ENCODE data around the gene MFSD6.

MFSD6 gene

DNA sequence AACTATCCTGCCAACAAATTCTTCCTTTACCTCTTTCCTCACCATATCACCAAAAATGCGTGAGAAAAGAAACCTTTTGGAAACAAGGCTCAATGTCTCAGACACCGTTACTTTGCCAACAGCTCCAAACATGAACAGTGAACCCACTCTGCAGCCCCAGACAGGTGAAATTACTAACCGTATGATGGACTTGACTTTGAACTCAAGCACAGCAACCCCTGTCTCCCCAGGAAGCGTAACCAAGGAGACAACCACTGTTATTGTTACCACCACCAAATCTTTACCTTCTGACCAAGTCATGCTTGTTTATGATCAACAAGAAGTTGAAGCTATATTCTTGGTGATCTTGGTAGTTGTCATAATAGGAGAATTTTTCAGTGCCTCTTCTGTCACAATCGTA lies 28.4 kb downstream of the MFSD6 start:
- no peak for DNase-seq (ENCODE audit: low read depth, low spot score)

DNA sequence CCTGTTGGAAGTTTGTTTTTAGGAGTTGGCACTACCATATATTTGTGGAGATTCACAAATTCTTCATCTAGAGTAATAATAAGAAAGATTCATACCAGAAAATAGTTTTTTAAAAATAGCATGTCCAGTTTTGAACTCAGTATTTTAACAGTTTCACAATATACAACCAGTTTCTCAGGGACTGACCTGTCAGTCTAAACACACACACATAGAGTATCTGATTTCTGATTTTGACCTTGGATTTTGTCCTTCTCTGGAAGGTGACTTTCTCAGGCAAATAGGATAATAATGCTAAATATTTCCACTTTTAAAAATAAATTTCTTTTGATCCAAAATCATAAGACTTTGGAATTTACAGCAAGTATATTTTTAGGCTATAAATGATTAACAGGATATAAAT lies 32.0 kb downstream of the MFSD6 start:
- DNase-seq (ENCODE audit: low read depth, low spot score): no peak

- DNase-seq (ENCODE audit: low read depth, low spot score): no peak
Measured at GRCh38 chr2:190441564-190441963, 33.4 kb downstream of the MFSD6 start.

DNA sequence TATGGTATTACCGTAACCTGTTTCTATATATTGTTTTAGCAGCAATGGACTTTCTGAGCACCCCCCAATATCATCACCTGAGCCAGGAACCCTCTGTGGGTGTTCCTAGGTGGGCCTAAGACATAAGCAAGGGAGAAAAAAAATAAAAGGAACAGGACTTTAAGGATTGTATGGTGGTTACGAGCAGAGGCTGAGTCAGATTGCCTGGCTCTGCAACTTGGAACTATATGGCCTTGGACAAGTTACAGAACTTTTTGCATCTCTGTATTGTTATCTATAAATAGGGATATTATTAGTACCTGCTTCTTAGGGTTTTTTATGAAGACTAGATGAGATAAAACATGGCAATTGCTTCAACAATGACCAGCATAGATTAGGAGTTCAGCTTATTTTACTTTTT lies 34.9 kb downstream of the MFSD6 start:
- DNase-seq (ENCODE audit: low read depth, low spot score): no peak

GRCh38 chr2:190443778-190444481 lies 35.8 kb downstream of the MFSD6 start:
- no peak for DNase-seq (ENCODE audit: low read depth, low spot score)

DNA sequence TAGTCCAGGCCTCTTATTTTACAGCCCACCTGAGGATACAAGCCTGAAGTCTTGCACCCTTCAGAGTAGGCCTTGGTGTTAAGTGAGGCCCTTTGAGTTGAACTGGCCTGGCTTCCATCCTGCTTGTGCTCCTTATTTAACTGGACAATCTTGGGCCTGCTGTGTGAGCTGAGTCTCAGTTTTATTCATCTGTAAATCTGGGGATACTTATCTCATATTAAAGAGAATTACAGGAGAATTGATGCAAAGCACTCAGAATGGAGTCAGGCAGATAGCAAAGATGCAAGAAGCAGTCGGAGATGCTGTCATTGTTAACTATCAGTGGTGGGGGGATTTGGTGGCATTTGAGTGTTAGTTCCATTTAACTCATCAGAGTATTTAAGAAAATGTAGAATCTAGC lies 36.8 kb downstream of the MFSD6 start:
- DNase-seq (ENCODE audit: low read depth, low spot score): no peak

DNA sequence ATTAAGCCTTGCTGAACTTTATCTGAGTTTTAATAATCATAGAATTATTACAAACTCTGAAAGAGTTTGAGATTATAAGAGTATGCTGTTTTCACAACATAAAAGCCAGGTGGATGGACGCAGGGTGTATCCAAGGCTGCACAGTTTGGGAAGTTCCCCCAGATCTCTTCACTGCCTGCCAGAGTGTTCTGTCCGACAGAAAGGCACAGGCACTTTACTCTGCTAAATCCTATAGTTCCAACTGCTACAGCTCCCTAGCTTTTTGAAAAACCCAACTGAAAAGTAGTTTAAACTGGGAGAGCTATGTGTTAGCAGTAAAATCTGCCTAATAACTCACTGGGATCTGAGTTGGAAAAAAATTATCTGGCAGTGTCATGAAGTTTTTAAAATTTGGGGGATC lies 38.0 kb downstream of the MFSD6 start:
- no peak for DNase-seq (ENCODE audit: low read depth, low spot score)

- DNase-seq (ENCODE audit: low read depth, low spot score): no peak
Measured at GRCh38 chr2:190446750-190447516, 38.8 kb downstream of the MFSD6 start.

GRCh38 chr2:190447766-190448165 lies 39.6 kb downstream of the MFSD6 start:
- DNase-seq (ENCODE audit: low read depth, low spot score): no peak

DNA sequence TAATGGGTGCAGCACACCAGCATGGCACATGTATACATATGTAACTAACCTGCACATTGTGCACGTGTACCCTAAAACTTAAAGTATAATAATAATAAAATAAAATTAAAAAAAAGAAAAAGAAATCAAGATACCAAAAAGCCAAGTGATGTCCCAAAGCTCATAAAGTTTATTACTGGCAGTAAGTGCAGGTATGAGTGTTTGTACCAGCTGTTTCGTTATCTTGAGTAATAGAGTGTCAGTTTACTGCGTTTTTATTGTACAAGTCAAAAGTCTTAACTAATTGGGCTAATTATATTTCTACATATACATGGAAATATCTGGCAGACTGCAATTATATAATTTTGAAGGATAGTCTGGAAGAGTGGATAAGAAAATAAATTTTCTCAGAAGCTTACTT lies 41.8 kb downstream of the MFSD6 start:
- DNase-seq (ENCODE audit: low read depth, low spot score): no peak

- no peak for DNase-seq (ENCODE audit: low read depth, low spot score)
Measured at GRCh38 chr2:190450363-190450762, 42.2 kb downstream of the MFSD6 start.

DNA sequence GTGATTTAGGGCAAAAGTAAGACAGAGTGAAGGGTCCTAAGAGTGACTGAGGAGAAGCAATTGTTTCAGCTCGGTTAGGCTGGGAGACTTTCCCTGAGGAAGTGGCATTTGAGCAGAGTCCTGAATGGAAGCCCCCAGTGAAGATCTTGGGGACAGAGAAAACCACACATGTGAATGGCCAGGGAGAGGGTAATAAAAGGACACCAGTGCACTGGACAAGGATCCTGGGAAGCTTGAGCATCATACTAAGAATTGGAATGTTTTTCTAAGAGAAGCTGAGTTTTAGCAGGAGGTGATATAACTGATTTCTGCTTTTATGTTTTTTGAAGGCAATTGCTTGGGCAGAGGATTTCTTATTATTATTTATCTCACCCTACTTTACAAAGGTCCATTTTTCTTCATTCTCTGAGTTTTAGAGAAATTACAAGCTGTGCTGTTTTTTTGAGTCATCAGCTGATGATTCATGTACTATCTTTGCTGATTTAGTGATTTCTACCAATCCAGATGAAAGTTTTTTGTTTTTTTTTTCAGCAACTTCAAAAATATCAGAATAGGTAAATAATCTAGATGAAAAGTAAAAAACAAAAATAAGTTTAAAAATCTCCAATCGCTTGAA lies 43.5 kb downstream of the MFSD6 start:
- no peak for DNase-seq (ENCODE audit: low read depth, low spot score)

- DNase-seq (ENCODE audit: low read depth, low spot score): no peak
Measured at GRCh38 chr2:190452433-190452832, 44.3 kb downstream of the MFSD6 start.

GRCh38 chr2:190454795-190455194 lies 46.6 kb downstream of the MFSD6 start:
- no peak for DNase-seq (ENCODE audit: low read depth, low spot score)

DNA sequence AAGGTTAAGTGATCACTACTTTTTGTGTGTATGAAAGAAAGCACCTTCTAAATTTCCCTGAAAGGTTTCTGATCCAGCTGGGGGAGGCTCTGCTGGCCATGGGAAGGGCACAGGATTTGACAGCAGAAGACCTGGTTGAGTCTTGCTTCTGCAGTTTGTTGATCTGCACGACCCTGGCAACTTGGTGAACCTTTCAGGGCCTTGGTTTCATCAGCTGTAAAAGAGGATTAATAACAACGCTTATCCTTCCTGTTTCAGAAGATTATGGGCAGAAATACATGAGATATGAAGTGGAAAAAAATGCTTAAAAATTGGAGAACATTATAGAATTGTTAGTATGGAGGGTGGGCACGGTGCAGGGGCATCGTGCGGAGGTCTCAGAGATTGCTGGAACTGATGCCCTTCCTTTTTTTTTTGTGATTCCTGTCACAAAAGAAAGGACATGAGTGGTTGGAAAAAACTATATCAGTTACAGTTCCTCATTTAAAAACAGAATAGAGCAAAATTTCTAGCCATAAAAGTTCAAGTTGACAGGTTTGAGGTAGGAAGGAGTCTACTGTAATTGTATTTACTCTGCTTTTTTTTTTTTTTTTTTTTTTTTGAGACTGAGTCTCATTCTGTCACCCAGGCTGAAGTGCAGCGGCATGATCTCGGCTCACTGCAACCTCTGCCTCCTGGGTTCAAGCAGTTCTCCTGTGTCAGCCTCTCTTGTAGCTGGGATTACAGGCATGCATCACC lies 47.4 kb downstream of the MFSD6 start:
- DNase-seq (ENCODE audit: low read depth, low spot score): no peak

GRCh38 chr2:190456833-190457232 lies 48.7 kb downstream of the MFSD6 start:
- no peak for DNase-seq (ENCODE audit: low read depth, low spot score)

DNA sequence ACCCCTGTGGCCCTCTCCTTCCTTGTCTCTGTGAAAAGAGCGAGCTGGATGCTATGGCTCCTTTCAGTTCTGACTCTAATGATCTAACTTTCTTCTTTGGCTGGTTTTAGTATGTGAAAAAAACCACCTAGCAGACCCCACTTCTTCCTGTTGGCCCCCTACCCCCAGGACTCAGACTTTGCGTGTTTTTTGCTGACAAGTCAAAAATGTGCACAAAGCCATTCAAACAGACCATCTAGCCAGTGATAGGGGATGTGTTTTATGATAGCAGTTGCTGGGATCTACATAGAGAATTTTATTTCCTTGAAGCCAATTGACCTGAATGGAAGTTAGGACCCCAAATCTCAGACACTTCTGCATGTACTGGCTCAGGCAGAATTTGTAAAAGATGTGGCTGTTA lies 49.1 kb downstream of the MFSD6 start:
- no peak for DNase-seq (ENCODE audit: low read depth, low spot score)

- no peak for DNase-seq (ENCODE audit: low read depth, low spot score)
Measured at GRCh38 chr2:190458352-190459107, 50.4 kb downstream of the MFSD6 start.

DNA sequence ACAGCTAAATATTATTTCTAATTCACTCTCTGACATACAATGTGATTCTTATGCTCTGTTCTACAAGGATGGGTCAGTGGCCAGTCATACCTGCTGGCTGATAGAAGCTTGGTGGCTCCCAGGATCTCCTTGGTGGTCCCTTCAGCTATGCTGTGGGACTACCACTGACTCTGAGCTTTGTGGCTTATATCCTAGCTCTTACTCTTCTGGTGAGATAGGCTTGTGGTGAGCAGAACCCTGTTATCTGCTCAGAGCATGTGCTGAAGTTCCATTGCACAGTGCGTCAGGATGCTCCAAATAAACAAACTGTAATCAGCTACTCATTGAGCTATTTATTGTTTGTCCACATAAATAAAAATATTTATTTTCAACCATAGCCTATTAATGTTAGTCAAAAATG lies 51.7 kb downstream of the MFSD6 start:
- DNase-seq (ENCODE audit: low read depth, low spot score): no peak

DNA sequence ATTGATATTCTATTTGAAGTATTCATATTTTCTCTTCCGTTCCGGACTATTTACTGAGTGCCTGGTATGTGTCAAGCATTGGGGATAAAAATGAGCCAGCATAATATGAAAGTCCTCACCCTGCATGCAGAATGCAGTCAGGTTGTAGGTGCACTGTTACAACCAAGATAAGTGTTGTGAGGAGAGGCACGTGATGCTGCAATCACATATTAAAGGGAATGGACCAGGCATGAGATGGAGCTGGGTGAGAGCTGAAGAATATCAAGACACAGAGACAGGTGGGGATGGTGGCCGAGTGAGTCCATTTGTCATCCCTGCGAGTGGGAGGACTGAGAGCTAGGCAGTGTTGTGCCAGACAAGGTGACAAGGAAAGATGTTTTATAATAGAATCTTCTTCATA lies 52.3 kb downstream of the MFSD6 start:
- no peak for DNase-seq (ENCODE audit: low read depth, low spot score)

- DNase-seq (ENCODE audit: low read depth, low spot score): no peak
Measured at GRCh38 chr2:190462181-190462580, 54.0 kb downstream of the MFSD6 start.

DNA sequence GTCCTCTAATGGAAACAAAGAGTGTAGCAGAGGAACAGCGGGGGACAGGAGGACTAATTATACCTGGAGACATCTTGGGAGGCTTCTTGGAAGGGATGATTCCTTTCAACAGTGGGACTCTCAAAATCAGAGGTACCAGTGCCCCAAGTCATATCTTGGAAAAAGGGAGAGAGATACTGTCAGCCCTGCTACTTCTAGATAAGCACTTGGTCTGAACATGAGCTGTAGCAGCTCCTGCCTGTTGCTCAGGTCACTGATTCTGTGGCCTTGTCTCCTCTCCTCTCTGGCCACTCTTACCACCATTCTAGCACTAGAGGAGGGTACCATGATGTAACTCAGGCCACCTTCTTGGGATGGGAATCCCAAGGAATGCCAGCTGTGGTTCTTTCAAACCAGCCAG lies 54.5 kb downstream of the MFSD6 start:
- DNase-seq (ENCODE audit: low read depth, low spot score): no peak
